Osteoblast (primary cell): ENCODE results near the gene NEMP2. TPM values are rescaled to one million over a fixed set of nuclear protein-coding genes. Genes with fewer than 3 reads are reported as not detected.

Experiments used
- DNase-seq: peaks from one replicate; pipeline ENCODE4 v3.0.0; 2011; ENCODE audit warnings: low spot score, mixed read lengths; ENCODE audit not compliant: insufficient read length; ENCODE audit errors: missing footprints
- H2AFZ ChIP-seq: 2 replicates; pipeline ENCODE4 v1.6.0; 2011; ENCODE audit warnings: mild to moderate bottlenecking, low read length
- H3K27ac ChIP-seq: 2 replicates; pipeline ENCODE4 v1.5.1; 2011; ENCODE audit warnings: mild to moderate bottlenecking, low read depth, low read length, moderate library complexity
- H3K27me3 ChIP-seq: 2 replicates; pipeline ENCODE4 v1.6.0; 2012; ENCODE audit warnings: mild to moderate bottlenecking, control low read depth, inconsistent platforms, low read length, moderate library complexity; ENCODE audit not compliant: insufficient read depth
- H3K36me3 ChIP-seq: 2 replicates; pipeline ENCODE4 v1.5.1; 2011; ENCODE audit warnings: mild to moderate bottlenecking, low read length, control low read depth, moderate library complexity; ENCODE audit not compliant: insufficient read depth
- H3K4me1 ChIP-seq: 2 replicates; pipeline ENCODE4 v1.5.1; 2011; ENCODE audit warnings: mild to moderate bottlenecking, low read length, control low read depth, moderate library complexity; ENCODE audit not compliant: insufficient read depth
- H3K4me2 ChIP-seq: 2 replicates; pipeline ENCODE4 v1.6.0; 2011; ENCODE audit warnings: mild to moderate bottlenecking, low read length; ENCODE audit not compliant: insufficient read depth
- H3K4me3 ChIP-seq: fragments of 200-600 bp; sonication (generic); 3 replicates; pipeline ENCODE4 v1.5.1; 2012; ENCODE audit warnings: mild to moderate bottlenecking, low read length, inconsistent platforms; ENCODE audit not compliant: insufficient read depth
- H3K79me2 ChIP-seq: 2 replicates; pipeline ENCODE4 v1.6.0; 2012; ENCODE audit warnings: mild to moderate bottlenecking, low read length, control low read depth, inconsistent platforms; ENCODE audit not compliant: insufficient read depth
- H3K9me3 ChIP-seq: 2 replicates; pipeline ENCODE4 v1.5.1; 2011; ENCODE audit warnings: low read depth, low read length, control low read depth
- H4K20me1 ChIP-seq: 2 replicates; pipeline ENCODE4 v1.6.0; 2012; ENCODE audit warnings: mild to moderate bottlenecking, low read length, control low read depth; ENCODE audit not compliant: insufficient read depth
- total RNA-seq: library from RNA; depleted of rRNA; stranded (reverse); fragments of >200 nt; gene quantifications from 2 replicates; pipeline ENCODE4 v1.2.3, GENCODE V29; 2012
- TF ChIP-seq, protein P1 (sequence below): IDR thresholded peaks from 2 replicates; pipeline ENCODE4 v1.5.1; 2011; ENCODE audit warnings: mild to moderate bottlenecking, low read depth, low read length, moderate library complexity; ENCODE audit errors: extremely low read depth

The NEMP2 gene
- total RNA-seq, 1 donor = 4.7 TPM

- Histone ChIP-seq H3K4me1 (no peaks in the 10 kb centered on the region), H3K4me2 (no peak overlapping the region), H3K79me2 (no peaks in the 10 kb centered on the region), H3K9me3 (no peaks in the 10 kb centered on the region), H3K4me3 (no peak overlapping the region), H2AFZ (no peak overlapping the region), H4K20me1 (no peaks in the 10 kb centered on the region), H3K27ac (no peak overlapping the region), H3K36me3 (no peaks in the 10 kb centered on the region), H3K27me3 (no peaks in the 10 kb centered on the region)
- DNase-seq = no peak
- TF ChIP-seq, protein P1, sequence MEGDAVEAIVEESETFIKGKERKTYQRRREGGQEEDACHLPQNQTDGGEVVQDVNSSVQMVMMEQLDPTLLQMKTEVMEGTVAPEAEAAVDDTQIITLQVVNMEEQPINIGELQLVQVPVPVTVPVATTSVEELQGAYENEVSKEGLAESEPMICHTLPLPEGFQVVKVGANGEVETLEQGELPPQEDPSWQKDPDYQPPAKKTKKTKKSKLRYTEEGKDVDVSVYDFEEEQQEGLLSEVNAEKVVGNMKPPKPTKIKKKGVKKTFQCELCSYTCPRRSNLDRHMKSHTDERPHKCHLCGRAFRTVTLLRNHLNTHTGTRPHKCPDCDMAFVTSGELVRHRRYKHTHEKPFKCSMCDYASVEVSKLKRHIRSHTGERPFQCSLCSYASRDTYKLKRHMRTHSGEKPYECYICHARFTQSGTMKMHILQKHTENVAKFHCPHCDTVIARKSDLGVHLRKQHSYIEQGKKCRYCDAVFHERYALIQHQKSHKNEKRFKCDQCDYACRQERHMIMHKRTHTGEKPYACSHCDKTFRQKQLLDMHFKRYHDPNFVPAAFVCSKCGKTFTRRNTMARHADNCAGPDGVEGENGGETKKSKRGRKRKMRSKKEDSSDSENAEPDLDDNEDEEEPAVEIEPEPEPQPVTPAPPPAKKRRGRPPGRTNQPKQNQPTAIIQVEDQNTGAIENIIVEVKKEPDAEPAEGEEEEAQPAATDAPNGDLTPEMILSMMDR = no peak
These were observed 44.0 kb downstream of the NEMP2 start for GRCh38 chr2:190490502-190490901.

DNA sequence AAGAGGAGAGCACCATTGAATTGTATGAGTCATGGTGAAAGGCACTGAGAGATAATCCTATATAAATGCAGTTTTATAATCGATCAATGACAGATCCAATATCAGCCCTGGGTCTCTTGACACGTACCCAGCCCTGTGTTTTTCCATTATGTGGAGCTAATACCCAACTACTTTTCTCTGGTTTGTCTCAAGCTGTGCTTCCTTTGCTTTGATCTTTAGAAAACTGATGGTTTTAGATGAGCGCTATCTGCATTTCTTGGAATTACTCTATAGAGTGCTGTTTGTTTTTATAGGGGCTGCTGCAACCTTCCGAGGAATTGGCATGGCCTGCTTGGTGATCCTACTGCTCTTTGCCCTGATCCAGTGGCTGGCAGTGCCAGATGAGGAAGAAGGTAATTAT lies 45.0 kb downstream of the NEMP2 start:
- no peak overlapping the region for H3K4me2 ChIP-seq
- H3K27me3 ChIP-seq = no peaks in the 10 kb centered on the region
- TF ChIP-seq, protein P1 = no peak
- H3K36me3 ChIP-seq = no peaks in the 10 kb centered on the region
- H3K9me3 ChIP-seq = no peaks in the 10 kb centered on the region
- no peak overlapping the region for H3K27ac ChIP-seq
- no peaks in the 10 kb centered on the region for H3K79me2 ChIP-seq
- H2AFZ ChIP-seq = no peak overlapping the region
- no peaks in the 10 kb centered on the region for H3K4me1 ChIP-seq
- no peak overlapping the region for H3K4me3 ChIP-seq
- H4K20me1 ChIP-seq = no peaks in the 10 kb centered on the region
- DNase-seq = no peak

GRCh38 chr2:190488516-190489233 lies 45.8 kb downstream of the NEMP2 start:
- no peak overlapping the region for H3K4me3 ChIP-seq
- no peaks in the 10 kb centered on the region for H3K36me3 ChIP-seq
- H3K4me1 ChIP-seq = no peaks in the 10 kb centered on the region
- H3K9me3 ChIP-seq = no peaks in the 10 kb centered on the region
- H3K27ac ChIP-seq = no peak overlapping the region
- H2AFZ ChIP-seq = no peak overlapping the region
- H3K79me2 ChIP-seq = no peaks in the 10 kb centered on the region
- DNase-seq = no peak
- TF ChIP-seq, protein P1 = no peak
- no peaks in the 10 kb centered on the region for H3K27me3 ChIP-seq
- H3K4me2 ChIP-seq = no peak overlapping the region
- no peaks in the 10 kb centered on the region for H4K20me1 ChIP-seq

DNA sequence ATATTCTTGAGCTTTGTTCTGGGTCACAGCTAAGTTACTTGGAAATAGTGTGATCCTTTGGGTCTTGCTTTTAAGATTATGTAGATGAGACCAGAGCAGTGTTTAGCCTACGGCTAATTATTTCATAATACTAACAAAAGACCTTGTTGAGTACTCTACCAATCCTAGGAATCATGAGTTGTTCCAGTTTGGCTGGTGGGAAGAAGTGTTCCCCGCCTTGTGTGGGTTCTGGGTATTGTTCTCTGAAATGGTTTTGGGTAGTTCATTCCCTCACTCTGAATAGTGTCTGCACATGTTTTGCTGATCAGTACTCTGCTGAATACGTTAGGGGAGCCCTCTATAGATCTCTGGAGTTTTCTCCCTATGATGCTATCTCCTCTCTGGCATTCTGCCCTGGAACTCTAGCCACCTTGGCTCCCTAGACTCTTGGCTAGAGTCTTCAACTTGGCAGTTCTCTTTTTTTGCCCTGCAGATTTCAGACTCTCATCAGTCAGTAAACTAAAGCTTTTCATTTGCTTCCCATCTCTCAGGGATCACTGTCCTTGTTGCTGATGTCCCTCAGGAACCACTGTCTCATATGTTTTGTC lies 48.4 kb downstream of the NEMP2 start:
- Histone ChIP-seq H3K36me3 (no peaks in the 10 kb centered on the region), H3K27ac (no peak overlapping the region), H3K4me1 (no peaks in the 10 kb centered on the region), H3K9me3 (no peaks in the 10 kb centered on the region), H4K20me1 (no peaks in the 10 kb centered on the region), H3K27me3 (no peaks in the 10 kb centered on the region), H3K4me3 (no peak overlapping the region), H3K79me2 (no peaks in the 10 kb centered on the region), H3K4me2 (no peak overlapping the region), H2AFZ (no peak overlapping the region)
- DNase-seq = no peak
- TF ChIP-seq, protein P1 = no peak
